ENCODE results near the gene ARHGAP26. TPM values are rescaled to one million over a fixed set of nuclear protein-coding genes. Genes with fewer than 3 reads are reported as not detected.

Gene ARHGAP26
- total and polyA plus RNA-seq, 9 donors: 1.9 to 47.1 (median 12.0) TPM

- TF ChIP-seq POLR2A (IDR thresholded peaks at IDR 0.05) (no peak), CTCF (IDR thresholded peaks at IDR 0.05) (no peak), EP300 (IDR thresholded peaks at IDR 0.05) (no peak)
- H3K4me1 ChIP-seq (ENCODE audit: insufficient read depth): peaks cover 5% of the 10 kb centered on the region
- no peaks in the 10 kb centered on the region for H3K27me3 ChIP-seq
- WGBS, 3 donors: 47 to 60% (median 51%) methylated on average over 3 of the region's 3 CpGs
- intact Hi-C loops (cut with DNase I): loop anchor here in 3 of 4 donors (5.0 to 10.0 kb wide), 3 partner anchors 100 to 268 kb away; partner anchors contain the start of gene ARHGAP26 (in 1 of the 3)
- no peak for DNase-seq
- H3K36me3 ChIP-seq: no peaks in the 10 kb centered on the region
- H3K4me3 ChIP-seq: no peak overlapping the region
- no peaks in the 10 kb centered on the region for H3K9me3 ChIP-seq
- no peak overlapping the region for H3K27ac ChIP-seq
These were observed 102.6 kb downstream of the ARHGAP26 start for GRCh38 chr5:142872795-142873194.

GRCh38 chr5:142873831-142874230 is 103.7 kb downstream of the ARHGAP26 start:
- H3K36me3 ChIP-seq: no peaks in the 10 kb centered on the region
- DNase-seq: no peak
- H3K27me3 ChIP-seq: no peaks in the 10 kb centered on the region
- intact Hi-C loops (cut with DNase I): loop anchor here in 3 of 4 donors (5.0 to 10.0 kb wide), 3 partner anchors 102 to 269 kb away; partner anchors contain the start of gene ARHGAP26 (in 1 of the 3)
- 79 to 86% (median 85%) methylated on average over 5 of the region's 5 CpGs for WGBS, 3 donors
- TF ChIP-seq POLR2A (IDR thresholded peaks at IDR 0.05): no peak
- no peak for TF ChIP-seq EP300 (IDR thresholded peaks at IDR 0.05)
- no peak for TF ChIP-seq CTCF (IDR thresholded peaks at IDR 0.05)
- H3K9me3 ChIP-seq: no peaks in the 10 kb centered on the region
- peaks cover 5% of the 10 kb centered on the region for H3K4me1 ChIP-seq (ENCODE audit: insufficient read depth)
- H3K4me3 ChIP-seq: no peak overlapping the region
- H3K27ac ChIP-seq: no peak overlapping the region

- H3K4me3 ChIP-seq: no peak overlapping the region
- 60 to 69% (median 65%) methylated on average over 7 of the region's 7 CpGs for WGBS, 3 donors
- peak in 4 of 5 donors; percentile 32 to 64 (median 58) for DNase-seq
- H3K27me3 ChIP-seq: no peaks in the 10 kb centered on the region
- no peaks in the 10 kb centered on the region for H3K9me3 ChIP-seq
- H3K36me3 ChIP-seq: no peaks in the 10 kb centered on the region
- no peak overlapping the region for H3K27ac ChIP-seq
- TF ChIP-seq POLR2A (IDR thresholded peaks at IDR 0.05): no peak
- TF ChIP-seq EP300 (IDR thresholded peaks at IDR 0.05): no peak
- no peak for TF ChIP-seq CTCF (IDR thresholded peaks at IDR 0.05)
- H3K4me1 ChIP-seq (ENCODE audit: insufficient read depth): peaks cover 5% of the 10 kb centered on the region
- intact Hi-C loops (cut with DNase I): loop anchor here in 3 of 4 donors (5.0 to 10.0 kb wide), 3 partner anchors 102 to 270 kb away; partner anchors contain the start of gene ARHGAP26 (in 1 of the 3)
These were observed 104.4 kb downstream of the ARHGAP26 start for GRCh38 chr5:142874540-142874939.

- WGBS, 3 donors: 96 to 98% (median 96%) methylated on average over 3 of the region's 3 CpGs
These were observed 105.8 kb downstream of the ARHGAP26 start for GRCh38 chr5:142875936-142876335.

More at GRCh38 chr5:142875936-142876335, 105.8 kb downstream of the ARHGAP26 start:
- H3K4me1 ChIP-seq (ENCODE audit: insufficient read depth): peaks cover 3% of the 10 kb centered on the region
- no peak for DNase-seq
- H3K9me3 ChIP-seq: no peaks in the 10 kb centered on the region
- no peak for TF ChIP-seq EP300 (IDR thresholded peaks at IDR 0.05)
- no peak for TF ChIP-seq POLR2A (IDR thresholded peaks at IDR 0.05)
- TF ChIP-seq CTCF (IDR thresholded peaks at IDR 0.05): no peak
- intact Hi-C loops (cut with DNase I): loop anchor here in 3 of 4 donors (5.0 to 10.0 kb wide), 3 partner anchors 154 to 271 kb away; no protein-coding TSS in a partner anchor
- H3K27ac ChIP-seq: no peak overlapping the region
- H3K36me3 ChIP-seq: no peaks in the 10 kb centered on the region
- H3K27me3 ChIP-seq: no peaks in the 10 kb centered on the region
- H3K4me3 ChIP-seq: no peak overlapping the region
